ENCODE results near the gene GASK1A. TPM values are rescaled to one million over a fixed set of nuclear protein-coding genes. Genes with fewer than 3 reads are reported as not detected.

Gene GASK1A
- total RNA-seq, 2 experiments from 2014 or later = not detected

GRCh38 chr3:43086460-43087165 is 107.5 kb downstream of the GASK1A start:
- Mint-ChIP-seq H3K27ac (no peak overlapping the region), H3K4me3 (no peak overlapping the region), H3K27me3 (ENCODE audit: low read depth) (no peaks in the 10 kb centered on the region), H3K4me1 (ENCODE audit: low read depth) (peaks cover 4% of the 10 kb centered on the region), H3K9me3 (ENCODE audit: insufficient read depth) (peaks cover 4% of the 10 kb centered on the region), H3K36me3 (ENCODE audit: low read depth) (peaks cover 16% of the 10 kb centered on the region)
- no peak for DNase-seq
- no peak for ATAC-seq
- ChIA-PET CTCF (interaction anchor here (0.8 to 3.0 kb wide), 4 partner anchors 10 to 255 kb away, joined by 3 to 8 read pairs (median 4); no protein-coding TSS in a partner anchor), POLR2A (no interaction called here)

- H3K36me3 Mint-ChIP-seq (ENCODE audit: low read depth) = peaks cover 14% of the 10 kb centered on the region
- H3K9me3 Mint-ChIP-seq (ENCODE audit: insufficient read depth) = peaks cover 4% of the 10 kb centered on the region
- CTCF ChIA-PET = interaction anchor here (1.2 to 2.0 kb wide), 3 partner anchors 10 to 256 kb away, joined by 4 to 8 read pairs (median 5); no protein-coding TSS in a partner anchor
- ATAC-seq = no peak
- no peak overlapping the region for H3K4me3 Mint-ChIP-seq
- H3K4me1 Mint-ChIP-seq (ENCODE audit: low read depth) = peaks cover 4% of the 10 kb centered on the region
- no peak overlapping the region for H3K27ac Mint-ChIP-seq
- DNase-seq = no peak
- H3K27me3 Mint-ChIP-seq (ENCODE audit: low read depth) = no peaks in the 10 kb centered on the region
- POLR2A ChIA-PET = no interaction called here
These were observed 108.2 kb downstream of the GASK1A start for GRCh38 chr3:43087249-43087776.

DNA sequence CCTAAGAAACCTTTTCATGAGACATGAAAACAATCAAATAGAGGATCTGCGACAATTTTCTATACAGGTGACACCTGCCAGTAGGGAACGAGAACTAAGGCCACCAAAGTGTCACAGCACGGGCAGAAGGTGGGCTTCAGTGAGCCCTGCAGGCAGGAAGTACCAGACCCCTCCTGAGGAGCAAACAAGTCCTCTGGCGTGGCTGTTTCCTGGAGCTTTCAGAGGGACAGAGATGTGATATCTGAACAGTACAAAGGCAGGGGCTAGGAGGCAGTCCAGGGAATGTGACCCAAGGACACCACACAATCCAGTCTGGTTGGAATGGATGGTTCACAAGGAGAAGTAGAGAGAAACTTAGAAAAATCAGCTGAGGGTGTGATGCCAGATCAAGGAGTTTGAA is 110.0 kb downstream of the GASK1A start:
- no peak overlapping the region for H3K27ac Mint-ChIP-seq
- ChIA-PET CTCF (interaction anchor here (0.9 to 1.5 kb wide), 2 partner anchors 16 to 127 kb away, joined by 3 to 4 read pairs; no protein-coding TSS in a partner anchor), POLR2A (no interaction called here)
- peaks cover 2% of the 10 kb centered on the region for H3K36me3 Mint-ChIP-seq (ENCODE audit: low read depth)
- ATAC-seq (no peak), DNase-seq (no peak)
- peaks cover 4% of the 10 kb centered on the region for H3K4me1 Mint-ChIP-seq (ENCODE audit: low read depth)
- H3K4me3 Mint-ChIP-seq = no peak overlapping the region
- no peaks in the 10 kb centered on the region for H3K27me3 Mint-ChIP-seq (ENCODE audit: low read depth)
- no peaks in the 10 kb centered on the region for H3K9me3 Mint-ChIP-seq (ENCODE audit: insufficient read depth)

DNA sequence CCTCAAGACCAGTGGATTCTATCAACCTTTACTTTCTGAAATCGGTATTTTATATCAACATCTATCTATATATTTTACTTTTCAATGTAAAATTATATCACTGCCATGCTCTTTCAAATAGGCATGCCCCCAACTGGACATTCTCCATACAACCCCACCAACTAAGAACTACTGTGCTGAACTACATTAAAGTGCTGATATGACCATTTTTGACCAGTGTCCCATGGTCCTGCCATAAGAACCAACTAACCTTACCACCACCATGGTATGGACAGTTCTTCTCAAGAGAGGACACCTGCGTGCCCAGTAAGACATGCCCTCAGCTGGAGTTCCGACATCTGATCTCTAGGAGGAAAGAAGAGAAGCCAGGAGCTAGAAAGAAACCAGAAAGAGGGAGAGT is 111.1 kb downstream of the GASK1A start:
- no peaks in the 10 kb centered on the region for H3K36me3 Mint-ChIP-seq (ENCODE audit: low read depth)
- DNase-seq (no peak), ATAC-seq (no peak)
- ChIA-PET POLR2A (no interaction called here), CTCF (interaction anchor here (0.8 to 1.5 kb wide), 3 partner anchors 11 to 128 kb away, joined by 3 to 4 read pairs (median 3); no protein-coding TSS in a partner anchor)
- peaks cover 4% of the 10 kb centered on the region for H3K4me1 Mint-ChIP-seq (ENCODE audit: low read depth)
- no peak overlapping the region for H3K4me3 Mint-ChIP-seq
- H3K27ac Mint-ChIP-seq = no peak overlapping the region
- H3K27me3 Mint-ChIP-seq (ENCODE audit: low read depth) = no peaks in the 10 kb centered on the region
- H3K9me3 Mint-ChIP-seq (ENCODE audit: insufficient read depth) = no peaks in the 10 kb centered on the region

- ChIA-PET CTCF (no interaction called here), POLR2A (interaction anchor here (0.7 kb wide), 1 partner anchor 47 kb away, joined by 3 read pairs; no protein-coding TSS in a partner anchor)
- no peak overlapping the region for H3K4me3 Mint-ChIP-seq
- DNase-seq (no peak), ATAC-seq (no peak)
- no peaks in the 10 kb centered on the region for H3K36me3 Mint-ChIP-seq (ENCODE audit: low read depth)
- H3K27ac Mint-ChIP-seq = no peak overlapping the region
- no peaks in the 10 kb centered on the region for H3K27me3 Mint-ChIP-seq (ENCODE audit: low read depth)
- H3K9me3 Mint-ChIP-seq (ENCODE audit: insufficient read depth) = no peaks in the 10 kb centered on the region
- peaks cover 4% of the 10 kb centered on the region for H3K4me1 Mint-ChIP-seq (ENCODE audit: low read depth)
These were observed 112.4 kb downstream of the GASK1A start for GRCh38 chr3:43091481-43091880.

- Mint-ChIP-seq H3K36me3 (ENCODE audit: low read depth) (no peaks in the 10 kb centered on the region), H3K9me3 (ENCODE audit: insufficient read depth) (no peaks in the 10 kb centered on the region), H3K27ac (no peak overlapping the region), H3K27me3 (ENCODE audit: low read depth) (no peaks in the 10 kb centered on the region), H3K4me1 (ENCODE audit: low read depth) (peaks cover 4% of the 10 kb centered on the region), H3K4me3 (no peak overlapping the region)
- DNase-seq = no peak
- CTCF ChIA-PET = no interaction called here
- ATAC-seq = no peak
- POLR2A ChIA-PET = no interaction called here
These were observed 113.9 kb downstream of the GASK1A start for GRCh38 chr3:43093006-43093405.

- ChIA-PET POLR2A (no interaction called here), CTCF (no interaction called here)
- peaks cover 4% of the 10 kb centered on the region for H3K4me1 Mint-ChIP-seq (ENCODE audit: low read depth)
- no peaks in the 10 kb centered on the region for H3K36me3 Mint-ChIP-seq (ENCODE audit: low read depth)
- no peak overlapping the region for H3K4me3 Mint-ChIP-seq
- H3K9me3 Mint-ChIP-seq (ENCODE audit: insufficient read depth) = no peaks in the 10 kb centered on the region
- ATAC-seq (no peak), DNase-seq (no peak)
- no peak overlapping the region for H3K27ac Mint-ChIP-seq
- no peaks in the 10 kb centered on the region for H3K27me3 Mint-ChIP-seq (ENCODE audit: low read depth)
These were observed 114.9 kb downstream of the GASK1A start for GRCh38 chr3:43093974-43094373.

- CTCF ChIA-PET = no interaction called here
- POLR2A ChIA-PET = no interaction called here
- H3K4me3 Mint-ChIP-seq = no peak overlapping the region
These were observed 115.3 kb downstream of the GASK1A start for GRCh38 chr3:43094381-43094780.

GRCh38 chr3:43094851-43095250 is 115.7 kb downstream of the GASK1A start:
- Mint-ChIP-seq H3K27me3 (ENCODE audit: low read depth) (no peaks in the 10 kb centered on the region), H3K9me3 (ENCODE audit: insufficient read depth) (no peaks in the 10 kb centered on the region), H3K27ac (no peak overlapping the region), H3K4me3 (no peak overlapping the region), H3K36me3 (ENCODE audit: low read depth) (no peaks in the 10 kb centered on the region), H3K4me1 (ENCODE audit: low read depth) (peaks cover 4% of the 10 kb centered on the region)
- ChIA-PET POLR2A (no interaction called here), CTCF (no interaction called here)
- DNase-seq (no peak), ATAC-seq (no peak)

More at GRCh38 chr3:43094381-43094780, 115.3 kb downstream of the GASK1A start:
- Mint-ChIP-seq H3K9me3 (ENCODE audit: insufficient read depth) (no peaks in the 10 kb centered on the region), H3K36me3 (ENCODE audit: low read depth) (no peaks in the 10 kb centered on the region), H3K4me1 (ENCODE audit: low read depth) (peaks cover 4% of the 10 kb centered on the region), H3K27ac (no peak overlapping the region), H3K27me3 (ENCODE audit: low read depth) (no peaks in the 10 kb centered on the region)
- no peak for ATAC-seq
- no peak for DNase-seq

DNA sequence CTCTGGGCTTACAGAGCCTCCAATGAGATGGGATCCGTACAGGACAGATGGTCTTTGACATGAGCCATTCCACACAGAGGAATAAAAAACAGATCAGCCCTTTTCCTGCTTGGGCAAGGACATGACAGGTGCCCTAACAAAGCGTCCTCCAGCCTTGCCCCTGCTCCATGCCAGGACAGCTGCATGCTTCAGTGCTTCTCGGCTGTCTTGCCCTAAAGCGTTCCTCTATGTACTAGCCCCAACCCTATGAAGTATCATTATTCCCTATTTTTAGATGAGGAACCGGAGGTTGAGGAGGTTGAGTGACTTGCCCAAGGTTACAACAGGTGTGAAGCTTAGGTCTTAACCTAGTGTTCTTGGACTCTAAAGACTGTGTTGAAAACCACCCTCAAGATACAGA is 116.3 kb downstream of the GASK1A start:
- H3K9me3 Mint-ChIP-seq (ENCODE audit: insufficient read depth) = no peaks in the 10 kb centered on the region
- no peaks in the 10 kb centered on the region for H3K36me3 Mint-ChIP-seq (ENCODE audit: low read depth)
- H3K27me3 Mint-ChIP-seq (ENCODE audit: low read depth) = no peaks in the 10 kb centered on the region
- ChIA-PET CTCF (no interaction called here), POLR2A (no interaction called here)
- no peak for ATAC-seq
- no peak overlapping the region for H3K27ac Mint-ChIP-seq
- DNase-seq = no peak
- peaks cover 4% of the 10 kb centered on the region for H3K4me1 Mint-ChIP-seq (ENCODE audit: low read depth)
- H3K4me3 Mint-ChIP-seq = no peak overlapping the region

DNA sequence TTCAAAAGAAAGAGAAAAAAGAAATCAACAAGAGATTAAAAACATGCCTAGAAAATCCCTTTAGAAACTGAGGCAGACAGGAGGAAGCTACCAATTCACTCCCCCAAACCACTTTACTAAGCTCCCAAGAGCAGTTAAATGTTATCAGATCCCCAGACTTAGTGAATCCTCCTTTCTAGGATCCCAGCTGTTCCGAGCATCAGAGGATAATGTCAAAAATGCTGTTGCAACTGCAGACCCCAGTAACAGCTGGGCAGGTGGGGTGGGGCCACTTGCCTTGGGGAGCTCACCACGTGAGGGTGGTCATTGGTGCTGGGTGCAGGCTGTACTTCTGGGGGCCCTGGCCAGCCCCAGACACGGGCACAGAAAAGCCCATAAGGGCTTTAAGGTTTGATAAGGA is 117.7 kb downstream of the GASK1A start:
- Mint-ChIP-seq H3K27me3 (ENCODE audit: low read depth) (no peaks in the 10 kb centered on the region), H3K9me3 (ENCODE audit: insufficient read depth) (no peaks in the 10 kb centered on the region), H3K4me1 (ENCODE audit: low read depth) (peaks cover 4% of the 10 kb centered on the region), H3K36me3 (ENCODE audit: low read depth) (no peaks in the 10 kb centered on the region), H3K4me3 (no peak overlapping the region), H3K27ac (no peak overlapping the region)
- ChIA-PET POLR2A (interaction anchor here (0.6 kb wide), 1 partner anchor 256 kb away, joined by 3 read pairs; no protein-coding TSS in a partner anchor), CTCF (interaction anchor here (1.3 kb wide), 1 partner anchor 10 kb away, joined by 4 read pairs; no protein-coding TSS in a partner anchor)
- ATAC-seq (no peak), DNase-seq (no peak)

DNA sequence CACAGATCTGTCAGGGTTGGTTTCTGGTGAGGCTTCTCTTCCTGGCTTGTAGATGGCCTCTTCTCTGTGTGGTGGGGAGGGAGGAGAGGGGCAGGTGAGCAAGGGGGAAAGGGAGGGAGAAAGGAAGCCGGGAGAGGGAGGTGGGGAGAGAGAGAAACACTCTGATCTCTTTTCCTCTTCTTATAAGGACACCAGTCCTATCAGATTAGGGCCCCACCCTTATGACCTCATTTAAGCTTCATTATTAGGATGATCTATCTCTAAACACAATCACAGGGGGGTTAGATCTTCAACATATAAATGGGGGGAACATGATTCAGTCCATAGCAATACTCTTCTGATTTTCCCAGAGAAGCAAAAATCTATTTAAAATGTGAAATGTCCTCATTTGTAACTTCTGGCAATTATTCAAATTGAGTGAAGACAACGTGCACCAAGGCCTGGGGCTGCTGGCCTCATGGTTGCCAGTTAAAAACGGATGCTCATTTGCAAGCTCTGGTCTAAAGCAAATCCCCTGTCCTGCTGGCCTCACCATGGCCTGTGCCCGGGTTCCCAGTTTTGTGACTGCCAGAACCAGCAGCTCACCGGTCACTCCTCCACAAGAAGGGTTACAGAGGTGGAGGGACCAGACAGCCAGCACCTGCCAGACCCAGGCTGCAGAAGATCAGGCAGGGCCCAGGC is 118.4 kb downstream of the GASK1A start:
- ChIA-PET CTCF (interaction anchor here (1.3 to 1.4 kb wide), 2 partner anchors 10 to 136 kb away, joined by 3 to 4 read pairs; no protein-coding TSS in a partner anchor), POLR2A (no interaction called here)
- Mint-ChIP-seq H3K27ac (no peak overlapping the region), H3K27me3 (ENCODE audit: low read depth) (no peaks in the 10 kb centered on the region), H3K36me3 (ENCODE audit: low read depth) (no peaks in the 10 kb centered on the region), H3K4me3 (no peak overlapping the region), H3K4me1 (ENCODE audit: low read depth) (peaks cover 4% of the 10 kb centered on the region), H3K9me3 (ENCODE audit: insufficient read depth) (no peaks in the 10 kb centered on the region)
- no peak for ATAC-seq
- no peak for DNase-seq

Data from activated CD8-positive, alpha-beta T cell treated with anti-CD3 and anti-CD28 coated beads, Interleukin-2, amount 10 ng/mL, durations not matched to agents 7 days and 5 days (primary cell).